Esophagus muscularis mucosa (tissue), 3 donors: ENCODE results near the gene AP3S2.

Source experiments
- POLR2A ChIP-seq: fragments of 450-650 bp; IDR thresholded peaks from one replicate; pipeline ENCODE4 v1.6.1; 2017; ENCODE audit warnings: antibody characterized with exemption, moderate library complexity, mild to moderate bottlenecking, low read depth
- POLR2AphosphoS5 ChIP-seq, 2 donors: sonication (generic); formaldehyde crosslinking; IDR thresholded peaks; one replicate each; pipeline ENCODE4 v1.6.1; 2017; ENCODE audit warnings: antibody characterized with exemption in 2 of 2
- TF ChIP-seq, protein P1 (sequence below), 3 experiments: fragments of 200-600 bp in 2 of 3; fragments of 450-650 bp in 1 of 3; sonication (generic) in 2 of 3; IDR thresholded peaks; one replicate each; pipeline ENCODE4 v1.5.1; 2017 to 2019; ENCODE audit warnings: antibody characterized with exemption in 3 of 3, mild to moderate bottlenecking in 2 of 3, moderate library complexity in 1 of 3

GRCh38 chr15:89898146-89898545 lies 4.4 kb upstream of the AP3S2 start:
- TF ChIP-seq POLR2A, result no peak
- TF ChIP-seq, protein P1, sequence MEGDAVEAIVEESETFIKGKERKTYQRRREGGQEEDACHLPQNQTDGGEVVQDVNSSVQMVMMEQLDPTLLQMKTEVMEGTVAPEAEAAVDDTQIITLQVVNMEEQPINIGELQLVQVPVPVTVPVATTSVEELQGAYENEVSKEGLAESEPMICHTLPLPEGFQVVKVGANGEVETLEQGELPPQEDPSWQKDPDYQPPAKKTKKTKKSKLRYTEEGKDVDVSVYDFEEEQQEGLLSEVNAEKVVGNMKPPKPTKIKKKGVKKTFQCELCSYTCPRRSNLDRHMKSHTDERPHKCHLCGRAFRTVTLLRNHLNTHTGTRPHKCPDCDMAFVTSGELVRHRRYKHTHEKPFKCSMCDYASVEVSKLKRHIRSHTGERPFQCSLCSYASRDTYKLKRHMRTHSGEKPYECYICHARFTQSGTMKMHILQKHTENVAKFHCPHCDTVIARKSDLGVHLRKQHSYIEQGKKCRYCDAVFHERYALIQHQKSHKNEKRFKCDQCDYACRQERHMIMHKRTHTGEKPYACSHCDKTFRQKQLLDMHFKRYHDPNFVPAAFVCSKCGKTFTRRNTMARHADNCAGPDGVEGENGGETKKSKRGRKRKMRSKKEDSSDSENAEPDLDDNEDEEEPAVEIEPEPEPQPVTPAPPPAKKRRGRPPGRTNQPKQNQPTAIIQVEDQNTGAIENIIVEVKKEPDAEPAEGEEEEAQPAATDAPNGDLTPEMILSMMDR (IDR thresholded peaks at IDR 0.05), result no peak
- no peak for TF ChIP-seq POLR2AphosphoS5 (IDR thresholded peaks at IDR 0.05)
